Putamen (tissue), 1 donor: ENCODE results near the gene MFSD6.
"Not testable (repeated sequence)": the region's sequence is repeated elsewhere in the genome, so short reads cannot be mapped to it uniquely, and the experiment has no call there.

ENCODE experiments used
- DNase-seq: peaks from one replicate; pipeline ENCODE4 v3.0.0-alpha.2; 2016; ENCODE audit warnings: low spot score

The MFSD6 gene

GRCh38 chr2:190405995-190406394 lies 2.2 kb upstream of the MFSD6 start:
- no peak for DNase-seq

GRCh38 chr2:190406805-190407204 lies 1.4 kb upstream of the MFSD6 start:
- DNase-seq, result no peak

GRCh38 chr2:190407246-190407661 lies 901 bp upstream of the MFSD6 start:
- DNase-seq, result no peak

- peak; percentile 86 for DNase-seq
These were observed 550 bp downstream of the MFSD6 start for GRCh38 chr2:190408538-190409271.

GRCh38 chr2:190409616-190410015 lies 1.5 kb downstream of the MFSD6 start:
- no peak for DNase-seq

- DNase-seq, result no peak
These were observed 2.0 kb downstream of the MFSD6 start for GRCh38 chr2:190410166-190410565.

- no peak for DNase-seq
These were observed 4.8 kb downstream of the MFSD6 start for GRCh38 chr2:190412966-190413365.

- DNase-seq, result no peak
These were observed 5.3 kb downstream of the MFSD6 start for GRCh38 chr2:190413421-190413820.

GRCh38 chr2:190415251-190415650 lies 7.1 kb downstream of the MFSD6 start:
- DNase-seq, result no peak

GRCh38 chr2:190415794-190416775 lies 7.9 kb downstream of the MFSD6 start:
- no peak for DNase-seq

- no peak for DNase-seq
These were observed 9.1 kb downstream of the MFSD6 start for GRCh38 chr2:190417045-190417842.

GRCh38 chr2:190418727-190419126 lies 10.6 kb downstream of the MFSD6 start:
- DNase-seq, result no peak

- no peak for DNase-seq
These were observed 12.6 kb downstream of the MFSD6 start for GRCh38 chr2:190420801-190421200.

- DNase-seq, result no peak
These were observed 17.2 kb downstream of the MFSD6 start for GRCh38 chr2:190425221-190425866.

GRCh38 chr2:190425883-190426658 lies 17.9 kb downstream of the MFSD6 start:
- no peak for DNase-seq

GRCh38 chr2:190430866-190431265 lies 22.7 kb downstream of the MFSD6 start:
- DNase-seq, result not testable (repeated sequence)

GRCh38 chr2:190431907-190432306 lies 23.8 kb downstream of the MFSD6 start:
- no peak for DNase-seq

- DNase-seq, result no peak
These were observed 24.5 kb downstream of the MFSD6 start for GRCh38 chr2:190432567-190433231.

GRCh38 chr2:190435031-190435670 lies 27.0 kb downstream of the MFSD6 start:
- no peak for DNase-seq

GRCh38 chr2:190436557-190436956 lies 28.4 kb downstream of the MFSD6 start:
- no peak for DNase-seq
